ENCODE measurements around the gene COX5A. TPM values are rescaled to one million over a fixed set of nuclear protein-coding genes. Genes with fewer than 3 reads are reported as not detected.

COX5A gene
- total RNA-seq, 1 donor from 2014 or later: 47.5 TPM

Other genes with a start within 250 kb of the COX5A start
- gene EDC3, start 242.0 kb downstream of the COX5A start, total RNA-seq: 21.4 and 31.4 TPM in 2 replicates
- gene CYP1A1, start 212.5 kb downstream of the COX5A start, total RNA-seq: 37.6 and 89.4 TPM in 2 replicates
- gene CYP1A2, start 189.2 kb downstream of the COX5A start, total RNA-seq: not detected in 2 replicates
- 31.5 and 87.8 TPM in 2 replicates for gene CSK, start 156.0 kb downstream of the COX5A start, total RNA-seq
- gene LMAN1L, start 125.2 kb downstream of the COX5A start, total RNA-seq: not detected in 2 replicates
- not detected in 2 replicates for gene CPLX3, start 111.4 kb downstream of the COX5A start, total RNA-seq
- gene ULK3, start 94.9 kb downstream of the COX5A start, total RNA-seq: 31.0 and 39.3 TPM in 2 replicates
- gene SCAMP2, start 64.7 kb downstream of the COX5A start, total RNA-seq: 32.5 and 46.0 TPM in 2 replicates
- gene MPI, start 48.0 kb downstream of the COX5A start, total RNA-seq: 47.0 and 89.3 TPM in 2 replicates
- gene FAM219B, start 31.2 kb downstream of the COX5A start, total RNA-seq: 41.0 and 57.0 TPM in 2 replicates
- gene RPP25, start 18.7 kb upstream of the COX5A start, total RNA-seq: 25.8 and 31.1 TPM in 2 replicates
- 9.5 and 11.6 TPM in 2 replicates for gene SCAMP5, start 57.5 kb upstream of the COX5A start, total RNA-seq
- gene PPCDC, start 85.5 kb upstream of the COX5A start, total RNA-seq: 14.0 and 14.5 TPM in 2 replicates